Measurements from ENCODE around the gene USP5. TPM values are rescaled to one million over a fixed set of nuclear protein-coding genes. Genes with fewer than 3 reads are reported as not detected.
"Not testable (repeated sequence)": the region's sequence is repeated elsewhere in the genome, so short reads cannot be mapped to it uniquely, and the experiment has no call there.

USP5 gene
- total and polyA plus RNA-seq, 3 donors from 2014 or later = 96.1 to 154 (median 97.5) TPM

DNA sequence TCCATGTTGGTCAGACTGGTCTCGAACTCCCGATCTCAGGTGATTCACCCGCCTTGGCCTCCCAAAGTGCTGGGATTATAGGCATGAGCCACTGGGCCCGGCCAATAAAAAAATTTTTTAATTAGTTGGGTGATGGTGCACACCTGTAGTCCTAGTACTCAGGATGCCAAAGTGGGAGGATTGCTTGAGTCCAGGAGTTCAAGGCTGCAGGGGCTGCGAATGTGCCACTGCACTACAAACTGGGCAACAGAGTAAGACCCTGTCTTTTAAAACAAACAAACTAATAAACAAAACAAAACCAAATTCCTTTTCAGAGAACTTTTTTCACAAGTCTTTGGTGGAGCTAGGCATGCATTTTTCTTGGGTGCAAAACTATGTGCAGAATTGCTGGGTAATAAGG is 31.3 kb downstream of the USP5 start:
- intact Hi-C loops (cut with DNase I; ENCODE audit: low total_unique reads) = no loop called here
- WGBS, 2 donors = 93 to 94% methylated on average over 5 of the region's 5 CpGs
- H3K27me3 ChIP-seq = no peaks in the 10 kb centered on the region
- TF ChIP-seq CTCF (IDR thresholded peaks at IDR 0.05) (no peak), POLR2A (IDR thresholded peaks at IDR 0.05) (no peak)
- no peak overlapping the region for H3K4me3 ChIP-seq
- H3K4me1 ChIP-seq = no peaks in the 10 kb centered on the region
- no peak for DNase-seq
- H3K9me3 ChIP-seq = no peaks in the 10 kb centered on the region
- H3K27ac ChIP-seq = no peak overlapping the region
- H3K36me3 ChIP-seq (ENCODE audit: low read depth, missing control alignments) = no peaks in the 10 kb centered on the region

DNA sequence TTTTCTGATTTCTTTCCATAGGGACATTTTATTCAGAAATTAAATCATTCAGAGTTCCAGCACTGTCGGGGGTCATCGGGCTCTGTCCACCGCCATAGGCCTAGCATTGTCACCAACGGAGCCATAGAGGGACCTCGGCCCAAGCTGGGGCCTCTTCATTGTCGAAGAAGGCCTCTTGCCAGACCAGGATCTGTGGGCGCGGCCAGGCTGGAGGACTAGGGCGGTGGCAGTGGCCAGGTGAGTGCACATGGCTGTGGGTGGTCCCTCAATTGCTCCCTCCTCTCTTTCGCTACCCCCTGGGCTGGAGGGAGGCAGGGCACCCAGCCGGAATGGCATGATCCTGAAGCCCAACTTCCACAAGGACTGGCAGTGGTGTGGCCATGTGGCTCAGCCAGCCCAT is 31.7 kb downstream of the USP5 start:
- WGBS, 2 donors = 91 to 94% methylated on average over 9 to 11 of the region's 11 CpGs
- intact Hi-C loops (cut with DNase I; ENCODE audit: low total_unique reads) = no loop called here
- no peak for DNase-seq
- H3K36me3 ChIP-seq (ENCODE audit: low read depth, missing control alignments) = no peaks in the 10 kb centered on the region
- H3K4me3 ChIP-seq = no peak overlapping the region
- H3K4me1 ChIP-seq = no peaks in the 10 kb centered on the region
- H3K9me3 ChIP-seq = no peaks in the 10 kb centered on the region
- TF ChIP-seq CTCF (IDR thresholded peaks at IDR 0.05) = no peak
- TF ChIP-seq POLR2A (IDR thresholded peaks at IDR 0.05) = no peak
- no peaks in the 10 kb centered on the region for H3K27me3 ChIP-seq
- H3K27ac ChIP-seq = no peak overlapping the region

GRCh38 chr12:6884539-6884938 is 32.6 kb downstream of the USP5 start:
- no peaks in the 10 kb centered on the region for H3K4me1 ChIP-seq
- no peaks in the 10 kb centered on the region for H3K36me3 ChIP-seq (ENCODE audit: low read depth, missing control alignments)
- no peak overlapping the region for H3K4me3 ChIP-seq
- H3K9me3 ChIP-seq = no peaks in the 10 kb centered on the region
- intact Hi-C loops (cut with DNase I; ENCODE audit: low total_unique reads) = no loop called here
- TF ChIP-seq POLR2A (IDR thresholded peaks at IDR 0.05) (no peak), CTCF (IDR thresholded peaks at IDR 0.05) (no peak)
- no peak overlapping the region for H3K27ac ChIP-seq
- H3K27me3 ChIP-seq = no peaks in the 10 kb centered on the region
- WGBS, 2 donors = 79 to 80% methylated on average over 19 to 22 of the region's 22 CpGs
- DNase-seq = no peak

DNA sequence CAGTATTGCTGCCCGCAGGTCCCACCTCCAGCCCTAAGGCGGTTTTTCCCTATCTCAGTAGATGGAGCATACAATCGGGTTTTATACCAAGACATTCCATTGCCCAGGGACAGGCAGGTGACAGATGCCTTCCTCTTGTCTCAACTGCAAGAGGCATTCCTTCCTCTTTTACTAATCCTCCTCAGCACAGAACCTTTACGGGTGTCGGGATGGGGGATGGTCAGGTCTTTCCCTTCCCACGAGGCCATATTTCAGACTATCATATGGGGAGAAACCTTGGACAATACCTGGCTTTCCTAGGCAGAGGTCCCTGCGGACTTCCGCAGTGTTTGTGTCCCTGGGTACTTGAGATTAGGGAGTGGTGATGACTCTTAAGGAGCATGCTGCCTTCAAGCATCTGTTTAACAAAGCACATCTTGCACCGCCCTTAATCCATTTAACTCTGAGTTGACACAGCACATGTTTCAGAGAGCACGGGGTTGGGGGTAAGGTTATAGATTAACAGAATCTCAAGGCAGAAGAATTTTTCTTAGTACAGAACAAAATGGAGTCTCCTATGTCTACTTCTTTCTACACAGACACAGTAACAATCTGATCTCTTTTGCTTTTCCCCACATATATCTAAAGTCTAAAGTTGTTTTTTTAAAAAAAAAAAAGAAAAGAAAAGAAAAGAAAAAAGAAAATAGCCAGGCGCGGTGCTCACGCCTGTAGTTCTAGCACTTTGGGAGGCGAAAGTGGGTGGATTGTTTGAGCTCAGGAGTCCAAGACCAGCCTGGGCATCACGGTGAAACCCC is 34.5 kb downstream of the USP5 start:
- H3K4me3 ChIP-seq; H3K36me3 ChIP-seq (ENCODE audit: low read depth, missing control alignments); H3K27ac ChIP-seq; H3K4me1 ChIP-seq; DNase-seq; H3K9me3 ChIP-seq; H3K27me3 ChIP-seq; intact Hi-C loops (cut with DNase I; ENCODE audit: low total_unique reads): not testable (repeated sequence)
- WGBS, 2 donors = 83% methylated on average over 11 to 12 of the region's 15 CpGs

- WGBS, 2 donors = 86 to 88% methylated on average over 8 of the region's 8 CpGs
- TF ChIP-seq CTCF (IDR thresholded peaks at IDR 0.05) (no peak), POLR2A (IDR thresholded peaks at IDR 0.05) (no peak)
- H3K27me3 ChIP-seq = no peaks in the 10 kb centered on the region
- DNase-seq = no peak
- no peaks in the 10 kb centered on the region for H3K9me3 ChIP-seq
- intact Hi-C loops (cut with DNase I; ENCODE audit: low total_unique reads) = no loop called here
- no peak overlapping the region for H3K27ac ChIP-seq
- no peak overlapping the region for H3K4me3 ChIP-seq
- no peaks in the 10 kb centered on the region for H3K4me1 ChIP-seq
- H3K36me3 ChIP-seq (ENCODE audit: low read depth, missing control alignments) = no peaks in the 10 kb centered on the region
Measured at GRCh38 chr12:6887460-6887859, 35.5 kb downstream of the USP5 start.

Measured in testis (tissue), 3 donors.